ENCODE results near the gene DACH1. TPM values are rescaled to one million over a fixed set of nuclear protein-coding genes. Genes with fewer than 3 reads are reported as not detected.

DACH1 gene
- total and polyA plus RNA-seq, 2 experiments from 2014 or later = 1.3 to 6.5 TPM

DNA sequence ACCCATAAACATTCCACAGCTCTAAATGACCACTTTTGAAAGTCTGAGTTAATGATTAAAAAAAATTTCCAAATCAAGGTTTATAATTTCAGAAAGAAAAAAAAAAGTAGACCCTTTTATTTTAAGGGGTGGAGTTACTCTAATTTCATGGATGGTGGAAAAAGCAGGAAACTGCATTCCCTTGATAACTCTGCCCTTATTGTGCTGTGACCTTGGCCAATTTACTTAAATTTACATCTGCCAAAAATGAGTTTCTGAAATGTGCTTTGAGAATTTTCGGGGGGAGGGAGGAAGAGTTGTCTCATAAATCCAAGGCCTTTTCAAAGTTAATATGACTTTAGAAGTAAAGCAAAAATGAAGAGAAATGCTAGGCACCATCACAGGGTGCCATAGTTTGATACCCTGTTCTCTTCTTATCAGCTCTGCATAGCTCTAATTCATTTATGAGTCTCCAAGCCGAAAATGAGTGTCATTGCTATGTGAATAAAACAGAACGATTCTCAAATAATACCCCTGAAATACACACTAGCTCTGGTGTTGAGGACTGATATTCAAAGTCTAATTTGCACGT is 367.0 kb downstream of the DACH1 start:
- Histone ChIP-seq H3K79me2 (no peaks in the 10 kb centered on the region), H3K4me1 (ENCODE audit: insufficient read depth) (no peaks in the 10 kb centered on the region), H3K27me3 (no peaks in the 10 kb centered on the region), H3K4me2 (no peak overlapping the region), H3K36me3 (replicated peaks; ENCODE audit: insufficient read depth, low read depth) (no peaks in the 10 kb centered on the region), H4K20me1 (ENCODE audit: insufficient read depth, poor library complexity, severe bottlenecking) (no peaks in the 10 kb centered on the region), H3K9me3 (ENCODE audit: low read depth) (no peaks in the 10 kb centered on the region), H2AFZ (no peak overlapping the region), H3K27ac (no peak overlapping the region), H3K9me2 (replicated peaks; ENCODE audit: insufficient read depth) (no peaks in the 10 kb centered on the region), H3K4me3 (no peak overlapping the region)
- no peak for TF ChIP-seq EZH2 (IDR thresholded peaks at IDR 0.05; ENCODE audit: borderline replicate concordance)
- no peak for TF ChIP-seq EZH2phosphoT487 (IDR thresholded peaks at IDR 0.05; ENCODE audit: low read depth, severe bottlenecking, unreplicated experiment)
- TF ChIP-seq, protein P1, sequence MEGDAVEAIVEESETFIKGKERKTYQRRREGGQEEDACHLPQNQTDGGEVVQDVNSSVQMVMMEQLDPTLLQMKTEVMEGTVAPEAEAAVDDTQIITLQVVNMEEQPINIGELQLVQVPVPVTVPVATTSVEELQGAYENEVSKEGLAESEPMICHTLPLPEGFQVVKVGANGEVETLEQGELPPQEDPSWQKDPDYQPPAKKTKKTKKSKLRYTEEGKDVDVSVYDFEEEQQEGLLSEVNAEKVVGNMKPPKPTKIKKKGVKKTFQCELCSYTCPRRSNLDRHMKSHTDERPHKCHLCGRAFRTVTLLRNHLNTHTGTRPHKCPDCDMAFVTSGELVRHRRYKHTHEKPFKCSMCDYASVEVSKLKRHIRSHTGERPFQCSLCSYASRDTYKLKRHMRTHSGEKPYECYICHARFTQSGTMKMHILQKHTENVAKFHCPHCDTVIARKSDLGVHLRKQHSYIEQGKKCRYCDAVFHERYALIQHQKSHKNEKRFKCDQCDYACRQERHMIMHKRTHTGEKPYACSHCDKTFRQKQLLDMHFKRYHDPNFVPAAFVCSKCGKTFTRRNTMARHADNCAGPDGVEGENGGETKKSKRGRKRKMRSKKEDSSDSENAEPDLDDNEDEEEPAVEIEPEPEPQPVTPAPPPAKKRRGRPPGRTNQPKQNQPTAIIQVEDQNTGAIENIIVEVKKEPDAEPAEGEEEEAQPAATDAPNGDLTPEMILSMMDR (IDR thresholded peaks at IDR 0.05; ENCODE audit: poor library complexity) = no peak
- 90% methylated on average over 4 of the region's 4 CpGs for whole genome bisulfite sequencing (ENCODE audit: low lambda C conversion rate, missing lambda C conversion rate)
- DNase-seq (ENCODE audit: low spot score) = no peak

DNA sequence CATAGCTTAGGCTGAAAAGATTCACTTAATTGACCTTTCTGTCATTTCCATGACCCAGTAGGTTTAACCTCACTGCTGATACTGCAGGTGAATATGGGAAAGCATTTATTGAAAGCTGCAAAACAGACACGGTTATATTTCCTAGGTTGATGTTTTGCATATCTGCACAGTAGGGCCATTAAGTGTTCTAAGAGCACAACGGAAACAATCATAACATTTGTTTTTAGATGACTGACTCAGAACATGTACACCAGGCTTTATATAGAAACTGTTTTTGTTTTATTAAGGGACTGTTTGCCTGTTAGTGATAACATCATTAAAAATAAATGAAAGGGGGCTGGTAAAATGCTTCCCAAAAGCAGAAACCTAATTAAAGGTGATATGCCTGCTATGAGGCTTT is 367.8 kb downstream of the DACH1 start:
- TF ChIP-seq, protein P1 (IDR thresholded peaks at IDR 0.05; ENCODE audit: poor library complexity) = no peak
- TF ChIP-seq EZH2 (IDR thresholded peaks at IDR 0.05; ENCODE audit: borderline replicate concordance) (no peak), EZH2phosphoT487 (IDR thresholded peaks at IDR 0.05; ENCODE audit: low read depth, severe bottlenecking, unreplicated experiment) (no peak)
- no peaks in the 10 kb centered on the region for H3K9me2 ChIP-seq (replicated peaks; ENCODE audit: insufficient read depth)
- 50% methylated on average over 2 of the region's 2 CpGs for WGBS (ENCODE audit: low lambda C conversion rate, missing lambda C conversion rate)

DNA sequence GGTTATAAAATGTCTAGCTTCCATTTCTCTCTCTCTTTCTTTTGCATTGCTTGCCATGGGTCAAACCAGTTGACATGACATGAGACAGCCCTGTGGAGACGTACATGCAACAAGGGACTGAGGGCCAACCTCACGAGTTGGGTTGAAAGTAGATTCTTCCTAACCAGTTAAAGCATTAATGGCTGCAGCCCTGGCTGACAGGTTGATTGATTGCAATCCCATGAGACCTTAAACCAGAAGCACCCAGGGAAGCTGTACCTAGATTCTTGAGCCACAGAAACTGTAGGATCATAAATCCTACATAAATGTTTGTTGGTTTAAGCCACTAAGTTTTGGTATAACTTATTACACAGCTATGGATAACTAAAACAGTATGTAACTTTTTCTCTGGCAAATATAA is 373.8 kb downstream of the DACH1 start:
- TF ChIP-seq, protein P1 (IDR thresholded peaks at IDR 0.05; ENCODE audit: poor library complexity) = no peak
- TF ChIP-seq EZH2 (IDR thresholded peaks at IDR 0.05; ENCODE audit: borderline replicate concordance) (no peak), EZH2phosphoT487 (IDR thresholded peaks at IDR 0.05; ENCODE audit: low read depth, severe bottlenecking, unreplicated experiment) (no peak)
- no peaks in the 10 kb centered on the region for H3K36me3 ChIP-seq (replicated peaks; ENCODE audit: insufficient read depth, low read depth)
- no peaks in the 10 kb centered on the region for H3K9me2 ChIP-seq (replicated peaks; ENCODE audit: insufficient read depth)
- H2AFZ ChIP-seq = no peak overlapping the region
- 93% methylated on average over 2 of the region's 2 CpGs for WGBS (ENCODE audit: low lambda C conversion rate, missing lambda C conversion rate)
- H3K79me2 ChIP-seq = no peaks in the 10 kb centered on the region
- H3K4me3 ChIP-seq = no peak overlapping the region
- no peaks in the 10 kb centered on the region for H3K27me3 ChIP-seq
- no peaks in the 10 kb centered on the region for H3K9me3 ChIP-seq (ENCODE audit: low read depth)
- no peak for DNase-seq (ENCODE audit: low spot score)
- no peak overlapping the region for H3K4me2 ChIP-seq
- H3K4me1 ChIP-seq (ENCODE audit: insufficient read depth) = no peaks in the 10 kb centered on the region
- H3K27ac ChIP-seq = no peak overlapping the region
- H4K20me1 ChIP-seq (ENCODE audit: insufficient read depth, poor library complexity, severe bottlenecking) = no peaks in the 10 kb centered on the region

More for the DNA sequence above, 367.8 kb downstream of the DACH1 start:
- Histone ChIP-seq H3K27ac (no peak overlapping the region), H3K36me3 (replicated peaks; ENCODE audit: insufficient read depth, low read depth) (no peaks in the 10 kb centered on the region), H3K4me1 (ENCODE audit: insufficient read depth) (no peaks in the 10 kb centered on the region), H2AFZ (no peak overlapping the region), H3K9me3 (ENCODE audit: low read depth) (no peaks in the 10 kb centered on the region), H3K27me3 (no peaks in the 10 kb centered on the region), H3K4me2 (no peak overlapping the region), H3K4me3 (no peak overlapping the region), H4K20me1 (ENCODE audit: insufficient read depth, poor library complexity, severe bottlenecking) (no peaks in the 10 kb centered on the region), H3K79me2 (no peaks in the 10 kb centered on the region)
- DNase-seq (ENCODE audit: low spot score) = no peak

All from hepatocyte (in vitro differentiated cells).